Effector memory CD8-positive, alpha-beta T cell (primary cell): ENCODE results near the gene AKT3.

Experiments
- ATAC-seq: fragments of 150-1000 bp; cut with Tn5 transposase; replicated peaks from 2 replicates; pipeline ENCODE4 v1.10.0; 2021; ENCODE audit warnings: mild to moderate bottlenecking, moderate library complexity
- DNase-seq, 3 experiments: peaks; one replicate each; pipeline ENCODE4 v3.0.0; 2021
- H3K27ac Mint-ChIP-seq, 2 donors: one replicate each; pipeline ENCODE4 v1.8.0; 2022; ENCODE audit warnings: mild to moderate bottlenecking in 2 of 2, mixed read lengths in 2 of 2, moderate library complexity in 2 of 2
- H3K27me3 Mint-ChIP-seq, 2 donors: one replicate each; pipeline ENCODE4 v1.8.0; 2022; ENCODE audit warnings: mixed read lengths in 2 of 2
- H3K36me3 Mint-ChIP-seq: one replicate; pipeline ENCODE4 v1.8.0; 2022; ENCODE audit warnings: mild to moderate bottlenecking, moderate library complexity, mixed read lengths; ENCODE audit not compliant: insufficient read depth
- H3K4me1 Mint-ChIP-seq, 2 donors: one replicate each; pipeline ENCODE4 v1.8.0; 2022; ENCODE audit warnings: low read depth in 2 of 2, mixed read lengths in 2 of 2
- H3K4me3 Mint-ChIP-seq, 2 donors: one replicate each; pipeline ENCODE4 v1.8.0; 2022; ENCODE audit warnings: mild to moderate bottlenecking in 2 of 2, mixed read lengths in 2 of 2, moderate library complexity in 2 of 2
- H3K9me3 Mint-ChIP-seq, 2 donors: one replicate each; pipeline ENCODE4 v1.8.0; 2022; ENCODE audit warnings: mixed read lengths in 2 of 2

The AKT3 gene

GRCh38 chr1:243500512-243500911 lies 349.5 kb downstream of the AKT3 start:
- H3K9me3 Mint-ChIP-seq, result no peaks in the 10 kb centered on the region
- no peaks in the 10 kb centered on the region for H3K27me3 Mint-ChIP-seq
- no peak overlapping the region for H3K27ac Mint-ChIP-seq
- H3K4me3 Mint-ChIP-seq, result no peak overlapping the region
- DNase-seq (no peak), ATAC-seq (no peak)
- H3K4me1 Mint-ChIP-seq, result peaks cover 5 to 6% of the 10 kb centered on the region in 2 donors
- peaks cover 36% of the 10 kb centered on the region for H3K36me3 Mint-ChIP-seq

- H3K27me3 Mint-ChIP-seq, result no peaks in the 10 kb centered on the region
These were observed 350.3 kb downstream of the AKT3 start for GRCh38 chr1:243499711-243500110.

GRCh38 chr1:243499248-243499647 lies 350.8 kb downstream of the AKT3 start:
- no peak for DNase-seq
- Mint-ChIP-seq H3K4me1 (peaks cover 5 to 6% of the 10 kb centered on the region in 2 donors), H3K36me3 (peaks cover 28% of the 10 kb centered on the region), H3K4me3 (no peak overlapping the region), H3K9me3 (no peaks in the 10 kb centered on the region), H3K27me3 (no peaks in the 10 kb centered on the region), H3K27ac (no peak overlapping the region)
- no peak for ATAC-seq

More at GRCh38 chr1:243499711-243500110, 350.3 kb downstream of the AKT3 start:
- Mint-ChIP-seq H3K4me1 (peaks cover 5 to 6% of the 10 kb centered on the region in 2 donors), H3K4me3 (no peak overlapping the region), H3K9me3 (no peaks in the 10 kb centered on the region), H3K27ac (no peak overlapping the region), H3K36me3 (peaks cover 29% of the 10 kb centered on the region)
- ATAC-seq (no peak), DNase-seq (no peak)

- H3K27ac Mint-ChIP-seq, result peak overlapping the region; percentile 13 to 46
- ATAC-seq, result no peak
- no peak overlapping the region for H3K4me3 Mint-ChIP-seq
- no peaks in the 10 kb centered on the region for H3K27me3 Mint-ChIP-seq
- no peaks in the 10 kb centered on the region for H3K9me3 Mint-ChIP-seq
- DNase-seq, result no peak
- H3K36me3 Mint-ChIP-seq, result peaks cover 22% of the 10 kb centered on the region
- peaks cover 5 to 6% of the 10 kb centered on the region in 2 donors for H3K4me1 Mint-ChIP-seq
These were observed 351.9 kb downstream of the AKT3 start for GRCh38 chr1:243497939-243498681.

- Mint-ChIP-seq H3K36me3 (peaks cover 20% of the 10 kb centered on the region), H3K27ac (peak overlapping the region in 1 of 2 donors; percentile 81), H3K9me3 (no peaks in the 10 kb centered on the region), H3K4me1 (peaks cover 5 to 6% of the 10 kb centered on the region in 2 donors), H3K4me3 (no peak overlapping the region), H3K27me3 (no peaks in the 10 kb centered on the region)
- ATAC-seq (no peak), DNase-seq (no peak)
These were observed 353.2 kb downstream of the AKT3 start for GRCh38 chr1:243496806-243497205.

- H3K36me3 Mint-ChIP-seq, result peaks cover 20% of the 10 kb centered on the region
- H3K27ac Mint-ChIP-seq, result peak overlapping the region; percentile 28 to 81
- H3K4me3 Mint-ChIP-seq, result peak overlapping the region in 1 of 2 donors; percentile 10
- DNase-seq (no peak), ATAC-seq (no peak)
- no peaks in the 10 kb centered on the region for H3K9me3 Mint-ChIP-seq
- peaks cover 5 to 6% of the 10 kb centered on the region in 2 donors for H3K4me1 Mint-ChIP-seq
- no peaks in the 10 kb centered on the region for H3K27me3 Mint-ChIP-seq
These were observed 353.8 kb downstream of the AKT3 start for GRCh38 chr1:243496187-243496646.

GRCh38 chr1:243495442-243496186 lies 354.4 kb downstream of the AKT3 start:
- H3K4me1 Mint-ChIP-seq, result peaks cover 5 to 6% of the 10 kb centered on the region in 2 donors
- ATAC-seq, result no peak
- peaks cover 20% of the 10 kb centered on the region for H3K36me3 Mint-ChIP-seq
- H3K27me3 Mint-ChIP-seq, result no peaks in the 10 kb centered on the region
- H3K9me3 Mint-ChIP-seq, result no peaks in the 10 kb centered on the region
- peak overlapping the region in 1 of 2 donors; percentile 81 for H3K27ac Mint-ChIP-seq
- no peak overlapping the region for H3K4me3 Mint-ChIP-seq
- no peak for DNase-seq

- Mint-ChIP-seq H3K4me1 (peaks cover 5 to 6% of the 10 kb centered on the region in 2 donors), H3K36me3 (peaks cover 20% of the 10 kb centered on the region), H3K27ac (no peak overlapping the region), H3K27me3 (no peaks in the 10 kb centered on the region), H3K9me3 (no peaks in the 10 kb centered on the region), H3K4me3 (no peak overlapping the region)
- DNase-seq, result no peak
- ATAC-seq, result no peak
These were observed 355.2 kb downstream of the AKT3 start for GRCh38 chr1:243494741-243495431.

- Mint-ChIP-seq H3K4me3 (no peak overlapping the region), H3K4me1 (peaks cover 5 to 6% of the 10 kb centered on the region in 2 donors), H3K36me3 (peaks cover 16% of the 10 kb centered on the region), H3K27ac (peak overlapping the region; percentile 66 to 89), H3K27me3 (no peaks in the 10 kb centered on the region), H3K9me3 (no peaks in the 10 kb centered on the region)
- ATAC-seq (no peak), DNase-seq (no peak)
These were observed 356.6 kb downstream of the AKT3 start for GRCh38 chr1:243493156-243494129.

- Mint-ChIP-seq H3K9me3 (no peaks in the 10 kb centered on the region), H3K27me3 (no peaks in the 10 kb centered on the region), H3K27ac (peak overlapping the region; percentile 16 to 35), H3K4me3 (no peak overlapping the region), H3K4me1 (peaks cover 0 to 3% of the 10 kb centered on the region in 2 donors), H3K36me3 (peaks cover 11% of the 10 kb centered on the region)
- no peak for DNase-seq
- ATAC-seq, result no peak
These were observed 359.0 kb downstream of the AKT3 start for GRCh38 chr1:243490748-243491686.

- Mint-ChIP-seq H3K9me3 (no peaks in the 10 kb centered on the region), H3K4me1 (no peaks in the 10 kb centered on the region), H3K36me3 (peaks cover 13% of the 10 kb centered on the region), H3K27ac (peak overlapping the region in 1 of 2 donors; percentile 35), H3K27me3 (no peaks in the 10 kb centered on the region), H3K4me3 (no peak overlapping the region)
- ATAC-seq (no peak), DNase-seq (no peak)
These were observed 360.1 kb downstream of the AKT3 start for GRCh38 chr1:243489681-243490546.
